Activated T-cell treated with anti-CD3 and anti-CD28 coated beads for 48 hours (primary cell): ENCODE data around the gene CALCOCO1.

Source experiments
- DNase-seq: peaks from one replicate; pipeline ENCODE4 v3.0.0-alpha.2; 2020; ENCODE audit warnings: low read depth

CALCOCO1 gene

DNA sequence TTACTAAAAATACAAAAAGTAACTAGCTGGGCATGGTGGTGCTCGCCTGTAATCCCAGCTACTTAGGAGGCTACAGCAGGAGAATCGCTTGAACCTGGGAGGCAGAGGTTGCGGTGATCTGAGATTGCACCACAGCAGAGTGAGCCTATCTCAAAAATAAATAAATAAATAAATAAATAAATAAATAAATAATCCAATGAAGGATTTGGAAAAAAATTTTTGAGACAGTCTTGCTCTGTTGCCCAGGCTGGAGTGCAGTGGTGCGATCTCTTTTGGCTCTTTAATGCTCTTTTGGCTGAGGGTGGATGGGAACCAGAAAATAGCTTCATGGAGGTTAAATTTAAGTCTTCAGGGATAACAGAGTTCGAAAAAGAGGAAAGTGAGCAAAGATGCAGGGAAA lies 63.1 kb downstream of the CALCOCO1 start:
- DNase-seq: no peak

- DNase-seq: no peak
These were observed 67.2 kb downstream of the CALCOCO1 start for GRCh38 chr12:53660041-53660440.

DNA sequence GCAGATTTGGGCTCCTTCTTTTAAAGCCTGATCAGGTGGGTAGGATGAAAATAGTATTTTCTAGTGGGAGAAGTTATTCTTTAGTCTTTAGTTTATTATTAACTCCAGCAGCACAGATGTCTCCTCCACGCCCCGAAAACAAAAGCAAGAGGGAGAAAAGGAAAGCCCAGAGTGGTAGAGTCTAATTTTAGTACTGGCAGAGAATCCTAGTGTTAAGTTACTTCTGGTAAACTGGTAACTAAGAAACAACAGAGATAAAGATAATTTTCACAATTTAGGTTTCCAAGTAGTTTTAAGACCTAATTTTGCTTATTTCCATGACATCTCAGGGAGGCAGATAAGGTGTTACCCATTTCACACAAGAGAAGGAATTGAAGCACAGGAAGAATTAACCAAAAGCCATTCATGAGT lies 67.7 kb downstream of the CALCOCO1 start:
- DNase-seq: no peak

GRCh38 chr12:53659011-53659551 lies 68.2 kb downstream of the CALCOCO1 start:
- no peak for DNase-seq
